Colonic mucosa (tissue), 4 donors: ENCODE data around the gene EDRF1. TPM values are rescaled to one million over a fixed set of nuclear protein-coding genes. Genes with fewer than 3 reads are reported as not detected.

Experiments
- DNase-seq: peaks from one replicate; pipeline ENCODE4 v3.0.0-alpha.2; 2020
- H3K27ac ChIP-seq: fragments of 200-600 bp; one replicate; pipeline ENCODE4 v1.8.0; 2021
- H3K27me3 ChIP-seq: fragments of 200-600 bp; one replicate; pipeline ENCODE4 v1.8.0; 2021
- H3K36me3 ChIP-seq: fragments of 200-600 bp; one replicate; pipeline ENCODE4 v1.8.0; 2021
- H3K4me1 ChIP-seq: fragments of 200-600 bp; one replicate; pipeline ENCODE4 v1.8.0; 2021; ENCODE audit warnings: mild to moderate bottlenecking
- H3K4me3 ChIP-seq: fragments of 200-600 bp; one replicate; pipeline ENCODE4 v1.8.0; 2021
- H3K9ac ChIP-seq, 2 donors: one replicate each; pipeline ENCODE4 v1.7.0; 2013; ENCODE audit warnings: control low read depth in 2 of 2, low read depth in 2 of 2, low read length in 2 of 2
- H3K9me3 ChIP-seq: fragments of 200-600 bp; one replicate; pipeline ENCODE4 v1.8.0; 2021
- intact Hi-C: fragments of 100-400 bp; cut with DNase I; formaldehyde crosslinking; loops from one replicate; pipeline ENCODE4 v1.14.1; 2022
- total RNA-seq, 2 donors: library from RNA; stranded (reverse); fragmentation: NEBNext Ultra II Directional in 1 of 2; extraction: Animal tissue kit (Norgen Biotek cat#: 25700) in 1 of 2; gene quantifications; one replicate each; pipeline ENCODE4 v1.2.1, GENCODE V29; 2021
- TF ChIP-seq, protein P1 (sequence below): fragments of 200-600 bp; IDR thresholded peaks from one replicate; pipeline ENCODE4 v1.8.0; 2022; ENCODE audit warnings: antibody characterized with exemption, mild to moderate bottlenecking
- donor health status: healthy.
- donor health status: DM: no; HTN: no; CAD: no.
- donor health status: DM: no; HTN: no; CAD: no.

The EDRF1 gene
- total RNA-seq, 2 donors from 2014 or later = 16.4 to 20.4 TPM

DNA sequence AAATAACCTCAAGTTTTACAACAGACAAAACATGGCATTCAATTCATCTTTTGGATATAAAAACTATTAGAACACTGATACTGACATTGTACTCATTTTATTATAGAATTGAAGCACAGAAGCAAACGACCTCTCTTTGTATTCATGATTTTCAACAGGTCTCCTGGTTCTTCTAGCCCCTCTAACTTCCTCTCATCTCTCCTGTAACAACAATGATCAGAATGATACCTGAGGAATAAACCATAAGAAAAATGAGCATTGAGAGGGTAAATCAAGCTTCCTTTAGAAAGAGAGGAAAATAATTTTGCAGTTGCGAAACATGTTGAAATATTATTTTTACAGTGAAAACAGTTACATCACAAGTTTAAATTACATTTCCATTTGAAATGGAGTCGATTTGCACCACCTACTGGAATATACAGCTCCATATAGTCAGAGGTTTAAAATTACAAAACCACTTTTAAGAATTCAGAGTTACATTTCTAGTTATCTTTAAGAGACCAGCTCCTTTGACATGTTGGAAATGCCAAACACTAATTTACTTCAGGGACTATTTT is 19.1 kb upstream of the EDRF1 start:
- intact Hi-C loops = no loop called here
- Histone ChIP-seq H3K9ac (no peak overlapping the region), H3K4me3 (no peak overlapping the region), H3K4me1 (no peaks in the 10 kb centered on the region), H3K27ac (no peak overlapping the region), H3K9me3 (no peaks in the 10 kb centered on the region), H3K27me3 (no peaks in the 10 kb centered on the region), H3K36me3 (no peaks in the 10 kb centered on the region)
- TF ChIP-seq, protein P1, sequence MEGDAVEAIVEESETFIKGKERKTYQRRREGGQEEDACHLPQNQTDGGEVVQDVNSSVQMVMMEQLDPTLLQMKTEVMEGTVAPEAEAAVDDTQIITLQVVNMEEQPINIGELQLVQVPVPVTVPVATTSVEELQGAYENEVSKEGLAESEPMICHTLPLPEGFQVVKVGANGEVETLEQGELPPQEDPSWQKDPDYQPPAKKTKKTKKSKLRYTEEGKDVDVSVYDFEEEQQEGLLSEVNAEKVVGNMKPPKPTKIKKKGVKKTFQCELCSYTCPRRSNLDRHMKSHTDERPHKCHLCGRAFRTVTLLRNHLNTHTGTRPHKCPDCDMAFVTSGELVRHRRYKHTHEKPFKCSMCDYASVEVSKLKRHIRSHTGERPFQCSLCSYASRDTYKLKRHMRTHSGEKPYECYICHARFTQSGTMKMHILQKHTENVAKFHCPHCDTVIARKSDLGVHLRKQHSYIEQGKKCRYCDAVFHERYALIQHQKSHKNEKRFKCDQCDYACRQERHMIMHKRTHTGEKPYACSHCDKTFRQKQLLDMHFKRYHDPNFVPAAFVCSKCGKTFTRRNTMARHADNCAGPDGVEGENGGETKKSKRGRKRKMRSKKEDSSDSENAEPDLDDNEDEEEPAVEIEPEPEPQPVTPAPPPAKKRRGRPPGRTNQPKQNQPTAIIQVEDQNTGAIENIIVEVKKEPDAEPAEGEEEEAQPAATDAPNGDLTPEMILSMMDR = no peak
- no peak for DNase-seq

DNA sequence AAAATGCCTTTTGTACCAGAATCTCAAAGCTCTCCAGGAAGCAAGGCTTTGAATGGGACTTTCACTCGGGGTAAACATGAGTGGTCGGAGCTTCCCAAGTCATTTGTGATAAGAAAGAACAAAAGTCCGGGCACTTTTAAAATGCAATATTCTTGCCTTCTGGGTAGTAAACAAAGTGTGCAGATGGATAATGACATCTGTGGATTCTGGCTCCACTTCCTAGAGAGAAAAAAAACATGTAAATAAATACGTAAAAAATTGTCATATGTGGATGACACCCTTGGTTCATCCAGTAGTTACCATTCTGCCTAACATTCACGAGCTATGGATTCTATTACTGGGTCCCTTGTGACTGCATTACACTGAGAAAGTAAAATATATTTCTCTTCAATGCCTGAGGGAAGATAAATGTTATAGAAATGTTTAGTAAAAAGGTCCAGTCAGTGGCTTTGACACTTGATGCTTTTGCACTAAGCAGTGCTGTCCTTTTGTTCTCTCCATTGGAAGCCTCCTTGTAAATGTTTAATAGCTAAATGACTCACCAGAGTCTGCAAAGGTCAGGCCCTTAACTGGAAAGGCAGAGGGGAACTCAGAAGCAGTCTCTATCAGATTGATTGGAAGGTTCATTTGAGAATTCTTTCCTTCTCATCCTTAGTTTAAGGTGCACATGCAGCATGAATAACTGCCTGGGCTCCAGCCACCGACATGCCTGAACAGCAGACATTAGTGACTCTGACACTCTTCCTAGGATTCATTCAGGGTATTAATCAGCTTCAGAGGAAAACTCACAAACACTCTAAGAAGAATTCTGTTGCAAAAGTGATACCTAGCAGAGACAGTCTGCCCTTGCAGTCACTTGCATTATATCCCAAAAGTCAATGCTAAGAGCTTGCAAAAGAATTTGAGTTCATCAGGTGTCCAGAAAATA is 11.7 kb upstream of the EDRF1 start:
- Histone ChIP-seq H3K4me3 (no peak overlapping the region), H3K36me3 (no peaks in the 10 kb centered on the region), H3K27me3 (no peaks in the 10 kb centered on the region), H3K4me1 (no peaks in the 10 kb centered on the region), H3K27ac (no peak overlapping the region), H3K9ac (no peak overlapping the region), H3K9me3 (no peaks in the 10 kb centered on the region)
- TF ChIP-seq, protein P1 = no peak
- DNase-seq = no peak
- intact Hi-C loops = no loop called here

DNA sequence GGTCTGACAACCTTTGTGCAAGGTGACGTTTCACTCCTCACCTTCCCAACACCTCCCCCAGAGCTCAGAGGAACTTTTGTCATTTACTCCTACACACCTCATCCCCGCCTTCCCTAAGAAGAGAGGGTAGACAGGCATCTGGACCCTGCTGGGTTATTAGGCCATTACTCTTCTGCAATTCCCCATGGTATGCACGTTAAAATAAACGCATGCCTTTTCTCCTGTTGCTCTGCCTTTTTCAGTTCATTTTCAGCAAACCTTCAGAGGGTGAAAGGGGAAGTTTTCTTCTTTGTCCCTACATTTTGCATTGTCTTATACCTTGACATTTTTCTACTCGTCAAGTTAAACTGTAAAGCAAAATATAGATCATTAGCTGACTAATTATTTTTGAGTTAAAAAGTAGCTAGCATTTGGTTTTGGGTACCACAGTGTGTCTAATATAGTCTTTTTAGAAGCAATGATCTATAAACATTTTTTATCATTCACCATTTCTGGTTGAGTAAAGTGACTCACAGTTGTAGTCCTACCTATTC is 10.5 kb upstream of the EDRF1 start:
- H3K27ac ChIP-seq = no peak overlapping the region

DNA sequence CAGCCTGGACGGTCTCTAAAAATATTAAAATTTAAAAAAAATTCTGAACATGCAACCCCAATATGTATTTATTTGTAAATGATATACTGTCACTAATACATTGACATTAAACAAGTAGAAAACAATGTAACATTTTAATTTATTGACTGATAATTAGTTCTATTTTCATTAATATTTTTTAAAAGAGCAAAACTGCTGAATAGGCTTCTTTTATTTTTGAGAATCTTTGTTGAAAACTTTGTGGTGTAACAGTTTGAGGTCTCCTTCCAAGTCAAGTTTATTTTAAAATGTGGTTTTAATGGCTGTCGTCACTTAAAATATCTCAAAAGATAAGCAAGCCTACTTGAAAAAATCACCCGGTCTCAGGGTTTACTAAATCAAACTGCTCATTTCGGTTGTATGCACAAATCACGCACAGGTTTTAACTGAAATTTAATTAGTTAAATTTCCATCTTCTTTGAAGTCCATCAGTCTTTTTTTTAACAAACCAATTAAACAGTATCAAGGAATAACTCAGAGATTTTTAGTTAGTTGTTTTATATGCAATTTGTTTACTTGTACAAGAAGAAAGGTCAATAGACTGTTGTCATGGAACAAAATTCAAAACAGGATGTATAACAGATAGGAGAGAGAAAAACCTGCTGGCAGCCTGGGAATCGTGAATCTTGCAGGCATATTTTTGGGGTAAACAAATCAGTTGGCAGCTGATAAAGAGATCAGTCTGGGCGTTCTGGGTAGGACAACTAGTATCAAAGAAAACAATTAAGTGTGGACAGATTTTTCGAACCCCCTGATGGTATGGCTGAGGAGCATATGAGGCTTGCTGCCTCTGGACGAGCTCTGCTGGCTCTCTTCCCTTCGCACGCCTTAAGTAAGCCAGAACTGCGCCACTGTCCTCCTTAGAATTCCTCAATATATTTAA is 9.7 kb upstream of the EDRF1 start:
- Histone ChIP-seq H3K9ac (no peak overlapping the region), H3K9me3 (no peaks in the 10 kb centered on the region), H3K27me3 (no peaks in the 10 kb centered on the region), H3K36me3 (no peaks in the 10 kb centered on the region), H3K27ac (no peak overlapping the region), H3K4me3 (no peak overlapping the region), H3K4me1 (no peaks in the 10 kb centered on the region)
- TF ChIP-seq, protein P1 = no peak
- intact Hi-C loops = no loop called here
- DNase-seq = no peak

More for the DNA sequence above, 10.5 kb upstream of the EDRF1 start:
- intact Hi-C loops = no loop called here
- no peaks in the 10 kb centered on the region for H3K36me3 ChIP-seq
- TF ChIP-seq, protein P1 = no peak
- H3K4me1 ChIP-seq = no peaks in the 10 kb centered on the region
- no peak for DNase-seq
- H3K27me3 ChIP-seq = no peaks in the 10 kb centered on the region
- no peak overlapping the region for H3K9ac ChIP-seq
- no peaks in the 10 kb centered on the region for H3K9me3 ChIP-seq
- no peak overlapping the region for H3K4me3 ChIP-seq
